ENCODE data around the gene CHD9. TPM values are rescaled to one million over a fixed set of nuclear protein-coding genes. Genes with fewer than 3 reads are reported as not detected.

CHD9 gene
- total RNA-seq, 1 experiment from 2014 or later, result 26.3 TPM

DNA sequence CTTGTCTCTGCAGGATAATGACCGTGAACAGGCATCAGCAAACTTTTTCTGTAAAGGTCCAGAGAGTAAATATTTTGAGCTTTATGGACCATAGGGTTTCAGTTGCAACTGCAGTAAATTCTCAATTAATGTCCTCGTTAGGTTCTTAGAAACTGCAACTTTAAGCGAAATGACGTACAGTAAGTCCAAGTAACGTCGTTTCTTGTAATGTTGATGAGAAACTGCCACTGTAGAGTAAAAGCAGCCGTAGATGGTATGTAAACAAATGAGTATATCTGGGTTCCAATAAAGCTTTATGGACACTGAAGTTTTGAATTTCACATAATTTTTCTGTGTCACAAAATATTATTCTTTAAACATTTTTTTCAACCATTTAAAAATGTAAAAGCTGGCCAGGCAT lies 4.9 kb downstream of the CHD9 start:
- DNase-seq, result no peak
- ChIA-PET CTCF (no interaction called here), POLR2A (ENCODE audit: unreplicated experiment) (no interaction called here)
- Histone ChIP-seq H3K9me3 (ENCODE audit: insufficient read depth, low read depth) (no peaks in the 10 kb centered on the region), H3K4me3 (no peak overlapping the region), H3K27ac (no peak overlapping the region), H2AFZ (no peak overlapping the region), H4K20me1 (ENCODE audit: insufficient read depth) (no peaks in the 10 kb centered on the region), H3K79me2 (ENCODE audit: low read depth) (peaks cover 23% of the 10 kb centered on the region), H3K4me2 (no peak overlapping the region), H3K36me3 (ENCODE audit: low read depth) (no peaks in the 10 kb centered on the region), H3K4me1 (replicated peaks; ENCODE audit: insufficient read depth) (peaks cover 20% of the 10 kb centered on the region), H3K27me3 (ENCODE audit: insufficient read depth, low read depth) (no peaks in the 10 kb centered on the region), H3K9me2 (ENCODE audit: insufficient read depth) (no peaks in the 10 kb centered on the region), H3F3A (ENCODE audit: insufficient read depth, low read depth) (peaks cover 3% of the 10 kb centered on the region; the same call in 1 of the 2 replicates)
- no TSS peak for BruUV-seq (replicated peaks)
- intact Hi-C loops (cut with micrococcal nuclease; ENCODE audit: unreplicated experiment), result no loop called here
- TF ChIP-seq EZH2 (IDR thresholded peaks at IDR 0.05; ENCODE audit: low read depth), result no peak
- no peak for TF ChIP-seq CTCF (conservative IDR thresholded peaks at IDR 0.05)

GRCh38 chr16:53061256-53061655 lies 6.5 kb downstream of the CHD9 start:
- TF ChIP-seq EZH2 (IDR thresholded peaks at IDR 0.05; ENCODE audit: low read depth) (no peak), CTCF (conservative IDR thresholded peaks at IDR 0.05) (no peak)
- Histone ChIP-seq H3K27ac (no peak overlapping the region), H3K36me3 (ENCODE audit: low read depth) (no peaks in the 10 kb centered on the region), H3K4me3 (no peak overlapping the region), H3K9me2 (ENCODE audit: insufficient read depth) (no peaks in the 10 kb centered on the region), H3K4me1 (replicated peaks; ENCODE audit: insufficient read depth) (peaks cover 12% of the 10 kb centered on the region), H3K79me2 (ENCODE audit: low read depth) (peaks cover 15% of the 10 kb centered on the region), H3K9me3 (ENCODE audit: insufficient read depth, low read depth) (no peaks in the 10 kb centered on the region), H3F3A (ENCODE audit: insufficient read depth, low read depth) (no peaks in the 10 kb centered on the region; the same call in 1 of the 2 replicates), H2AFZ (no peak overlapping the region), H3K27me3 (ENCODE audit: insufficient read depth, low read depth) (no peaks in the 10 kb centered on the region), H4K20me1 (ENCODE audit: insufficient read depth) (no peaks in the 10 kb centered on the region), H3K4me2 (no peak overlapping the region)
- ChIA-PET CTCF (no interaction called here), POLR2A (ENCODE audit: unreplicated experiment) (interaction anchor here (0.6 kb wide), 1 partner anchor 21 kb away, joined by 5 read pairs; no protein-coding TSS in a partner anchor)
- DNase-seq, result no peak
- intact Hi-C loops (cut with micrococcal nuclease; ENCODE audit: unreplicated experiment), result no loop called here
- no TSS peak for BruUV-seq (replicated peaks)

- H3K27ac ChIP-seq, result no peak overlapping the region
- peaks cover 11% of the 10 kb centered on the region; the same call in 1 of the 2 replicates for H3K79me2 ChIP-seq (ENCODE audit: low read depth)
- no peaks in the 10 kb centered on the region for H3K36me3 ChIP-seq (ENCODE audit: low read depth)
- no peaks in the 10 kb centered on the region for H3K27me3 ChIP-seq (ENCODE audit: insufficient read depth, low read depth)
- TF ChIP-seq CTCF (conservative IDR thresholded peaks at IDR 0.05), result no peak
- ChIA-PET CTCF (no interaction called here), POLR2A (ENCODE audit: unreplicated experiment) (no interaction called here)
- no peaks in the 10 kb centered on the region; the same call in 1 of the 2 replicates for H3F3A ChIP-seq (ENCODE audit: insufficient read depth, low read depth)
- H2AFZ ChIP-seq, result no peak overlapping the region
- H3K4me3 ChIP-seq, result no peak overlapping the region
- BruUV-seq (replicated peaks), result no TSS peak
- no peaks in the 10 kb centered on the region for H3K9me3 ChIP-seq (ENCODE audit: insufficient read depth, low read depth)
- H3K9me2 ChIP-seq (ENCODE audit: insufficient read depth), result no peaks in the 10 kb centered on the region
- H3K4me2 ChIP-seq, result no peak overlapping the region
- intact Hi-C loops (cut with micrococcal nuclease; ENCODE audit: unreplicated experiment), result no loop called here
- H4K20me1 ChIP-seq (ENCODE audit: insufficient read depth), result no peaks in the 10 kb centered on the region
- peaks cover 8% of the 10 kb centered on the region; the same call in 1 of the 2 replicates for H3K4me1 ChIP-seq (replicated peaks; ENCODE audit: insufficient read depth)
- peak in 1 of 2 experiments; percentile 33 for DNase-seq
These were observed 6.9 kb downstream of the CHD9 start for GRCh38 chr16:53061701-53062159.

Measured in PC-9 (cell line).